GM12878 (cell line): Measurements from ENCODE around the gene SAMHD1. TPM values are rescaled to one million over a fixed set of nuclear protein-coding genes. Genes with fewer than 3 reads are reported as not detected.

Experiments used
- ATAC-seq: fragments of 200-7000 bp; cut with Tn5 transposase; 3 replicates; pipeline ENCODE4 v1.9.1; 2020; ENCODE audit warnings: mild to moderate bottlenecking, moderate library complexity
- BruUV-seq: library from RNA; stranded (reverse); fragments of 400-500 nt; replicated peaks from 2 replicates; lab custom pipeline; 2021; lab: Mats Ljungman, UMichigan
- CTCF ChIA-PET: fragments of 300-600 bp; sonication (Branson Sonifier 250); formaldehyde crosslinking; extraction: SDS; loops from one replicate; lab custom pipeline; 2021; ENCODE audit warnings: inconsistent platforms; lab: Yijun Ruan, JAX
- POLR2A ChIA-PET: fragments of 350-600 bp; formaldehyde crosslinking; extraction: SDS; loops from one replicate; lab custom pipeline; 2021; ENCODE audit warnings: inconsistent platforms; lab: Charles Lee
- RAD21 ChIA-PET: fragments of 300-600 bp; sonication (Branson Sonifier 250); formaldehyde crosslinking; loops from one replicate; lab custom pipeline; 2023; ENCODE audit warnings: antibody characterized with exemption; ENCODE audit not compliant: unreplicated experiment; lab: Charles Lee
- SMC1A ChIA-PET: fragments of 300-600 bp; sonication (Branson Sonifier 250); formaldehyde crosslinking; loops from one replicate; lab custom pipeline; 2023; ENCODE audit not compliant: unreplicated experiment, uncharacterized antibody; lab: Charles Lee
- DNase-seq: peaks from one replicate; pipeline ENCODE4 v3.0.0-alpha.2; 2011; ENCODE audit warnings: low read depth, low spot score
- FAIRE-seq: peaks from 3 replicates; lab custom pipeline; 2011; peaks lifted over from hg19 to GRCh38; lab: Jason Lieb, UNC
- H2AFZ ChIP-seq: 2 replicates; pipeline ENCODE4 v1.6.0; 2011; ENCODE audit warnings: low read depth, low read length, control low read depth; ENCODE audit not compliant: control insufficient read depth
- H3K27ac ChIP-seq: 2 replicates; pipeline ENCODE4 v1.5.1; 2011; ENCODE audit warnings: control low read depth; ENCODE audit not compliant: control insufficient read depth, insufficient read depth
- H3K27me3 ChIP-seq, 2 experiments: replicated peaks in 1 of 2; 2 replicates each; pipeline versions ENCODE4 v1.6.0 to v1.6.1; 2011; ENCODE audit warnings: low read length in 1 of 2; ENCODE audit not compliant: control insufficient read depth in 2 of 2, insufficient read depth in 2 of 2
- H3K36me3 ChIP-seq, 2 experiments: 2 replicates each; pipeline ENCODE4 v1.5.1; 2011; ENCODE audit warnings: low read length in 1 of 2; ENCODE audit not compliant: control insufficient read depth in 2 of 2, insufficient read depth in 2 of 2
- H3K4me1 ChIP-seq: 2 replicates; pipeline ENCODE4 v1.6.1; 2011; ENCODE audit warnings: mild to moderate bottlenecking, low read length, moderate library complexity, mixed read lengths; ENCODE audit not compliant: control insufficient read depth, insufficient read depth
- H3K4me2 ChIP-seq: 2 replicates; pipeline ENCODE4 v1.6.0; 2011; ENCODE audit warnings: control low read depth; ENCODE audit not compliant: control insufficient read depth, insufficient read depth
- H3K4me3 ChIP-seq: fragments of 200-600 bp; sonication (generic); 2 replicates; pipeline ENCODE4 v1.5.1; 2016
- H3K79me2 ChIP-seq: 2 replicates; pipeline ENCODE4 v1.6.0; 2011; ENCODE audit warnings: low read length; ENCODE audit not compliant: control insufficient read depth, insufficient read depth
- H3K9ac ChIP-seq: 2 replicates; pipeline ENCODE4 v1.8.0; 2011; ENCODE audit warnings: low read length, control low read depth, mixed read lengths; ENCODE audit not compliant: control insufficient read depth, insufficient read depth
- H3K9me3 ChIP-seq: replicated peaks from 3 replicates; pipeline ENCODE4 v1.5.1; 2011; ENCODE audit warnings: mild to moderate bottlenecking, low read length; ENCODE audit not compliant: control insufficient read depth, insufficient read depth
- H4K20me1 ChIP-seq: 2 replicates; pipeline ENCODE4 v1.6.0; 2011; ENCODE audit not compliant: control insufficient read depth, insufficient read depth
- ATF7 ChIP-seq: fragments of 450-650 bp; IDR thresholded peaks from 2 replicates; pipeline ENCODE4 v1.6.1; 2016; ENCODE audit warnings: low read depth, mild to moderate bottlenecking
- BCL11A ChIP-seq: IDR thresholded peaks from 2 replicates; pipeline ENCODE4 v1.6.1; 2011; ENCODE audit warnings: low read depth, low read length
- BHLHE40 ChIP-seq, 2 experiments: fragments of 450-650 bp in 1 of 2; IDR thresholded peaks; 2 replicates each; pipeline ENCODE4 v1.6.1; 2011 to 2017; ENCODE audit warnings: low read depth in 2 of 2, borderline replicate concordance in 1 of 2, improper control_type of control experiment in 1 of 2, low read length in 1 of 2, mild to moderate bottlenecking in 1 of 2
- CHD1 ChIP-seq: IDR thresholded peaks from 2 replicates; pipeline ENCODE4 v1.6.1; 2012; ENCODE audit warnings: low read depth, low read length, improper control_type of control experiment
- CTCF ChIP-seq, 3 experiments: IDR thresholded peaks in 2 of 3; conservative IDR thresholded peaks in 1 of 3; 2 replicates each; pipeline ENCODE4 v1.5.1; 2011; ENCODE audit warnings: low read depth in 3 of 3, low read length in 3 of 3, mild to moderate bottlenecking in 3 of 3, control low read depth in 2 of 3, moderate library complexity in 2 of 3, inconsistent platforms in 1 of 3, mixed read lengths in 1 of 3; ENCODE audit not compliant: control insufficient read depth in 2 of 3, insufficient read depth in 1 of 3; ENCODE audit errors: extremely low read depth in 1 of 3
- EED ChIP-seq: sonication (generic); IDR thresholded peaks from 2 replicates; pipeline ENCODE4 v1.6.1; 2016; ENCODE audit warnings: antibody characterized with exemption, low read depth
- ETV6 ChIP-seq, 2 experiments: fragments of 450-650 bp in 1 of 2; IDR thresholded peaks in 1 of 2; conservative IDR thresholded peaks in 1 of 2; 2 replicates each; pipeline ENCODE4 v1.6.1; 2014; ENCODE audit warnings: antibody characterized with exemption in 1 of 2, borderline replicate concordance in 1 of 2, low read depth in 1 of 2, mild to moderate bottlenecking in 1 of 2, moderate library complexity in 1 of 2
- FOS ChIP-seq: IDR thresholded peaks from 3 replicates; pipeline ENCODE4 v1.6.1; 2011; ENCODE audit warnings: borderline replicate concordance; ENCODE audit not compliant: insufficient read length; ENCODE audit errors: extremely low read depth
- HDAC6 ChIP-seq: fragments of 200-600 bp; sonication (generic); IDR thresholded peaks from one replicate; pipeline ENCODE4 v1.8.0; 2017; ENCODE audit warnings: antibody characterized with exemption; ENCODE audit not compliant: unreplicated experiment
- IKZF1 ChIP-seq: fragments of 450-650 bp; conservative IDR thresholded peaks from 2 replicates; pipeline ENCODE4 v1.6.1; 2017; ENCODE audit warnings: antibody characterized with exemption, mild to moderate bottlenecking
- IRF5 ChIP-seq: fragments of 450-650 bp; IDR thresholded peaks from 2 replicates; pipeline ENCODE4 v1.6.1; 2017; ENCODE audit warnings: borderline replicate concordance
- NBN ChIP-seq: fragments of 450-650 bp; IDR thresholded peaks from 2 replicates; pipeline ENCODE4 v1.6.1; 2016
- NFXL1 ChIP-seq: fragments of 450-650 bp; IDR thresholded peaks from 2 replicates; pipeline ENCODE4 v1.6.1; 2017; ENCODE audit warnings: antibody characterized with exemption, mild to moderate bottlenecking, borderline replicate concordance
- PML ChIP-seq: IDR thresholded peaks from 2 replicates; pipeline ENCODE4 v1.6.1; 2012; ENCODE audit warnings: low read length, inconsistent platforms
- POLR2A ChIP-seq: IDR thresholded peaks from 2 replicates; pipeline ENCODE4 v1.6.1; 2011; ENCODE audit warnings: low read depth, mild to moderate bottlenecking, low read length
- POU2F2 ChIP-seq: IDR thresholded peaks from 3 replicates; pipeline ENCODE4 v1.6.1; 2011; ENCODE audit warnings: low read depth, mild to moderate bottlenecking, low read length, borderline replicate concordance
- RFX5 ChIP-seq: IDR thresholded peaks from 2 replicates; pipeline ENCODE4 v1.6.1; 2011; ENCODE audit warnings: low read depth, low read length, improper control_type of control experiment
- SREBF1 ChIP-seq: IDR thresholded peaks from 2 replicates; pipeline ENCODE4 v1.6.1; 2012; ENCODE audit warnings: mild to moderate bottlenecking, low read length
- USF2 ChIP-seq: IDR thresholded peaks from 2 replicates; pipeline ENCODE4 v1.6.1; 2011; ENCODE audit warnings: low read depth, low read length, improper control_type of control experiment, borderline replicate concordance
- ZZZ3 ChIP-seq: IDR thresholded peaks from 2 replicates; pipeline ENCODE4 v1.6.1; 2011; ENCODE audit warnings: low read depth; ENCODE audit not compliant: control insufficient read depth, insufficient read length
- WGBS: methylation state at CpG from one replicate; pipeline ENCODE4 v1.1.6; 2016; ENCODE audit warnings: low lambda C conversion rate; ENCODE audit not compliant: insufficient replicate concordance, insufficient coverage; ENCODE audit errors: missing lambda C conversion rate; 5-methylcytosine and 5-hydroxymethylcytosine counted together
- in situ Hi-C: fragments of 300-500 bp; cut with MboI; formaldehyde crosslinking; loops from 9 replicates; pipeline ENCODE4 v1.14.3; 2018; ENCODE audit warnings: mixed read lengths
- intact Hi-C: fragments of 100-400 bp; cut with micrococcal nuclease; formaldehyde crosslinking; loops from one replicate; pipeline ENCODE4 v1.14.2; 2022; ENCODE audit not compliant: unreplicated experiment
- polyA plus RNA-seq, 11 experiments: library from polyadenylated mRNA; depleted of rRNA in 4 of 11; unstranded in 6 of 11; stranded (reverse) in 5 of 11; fragments of >200 nt; fragmentation: Nextera tagmentation in 4 of 11; fragmentation: Illumina TruSeq in 1 of 11; extraction: Ambion mirVana in 4 of 11; extraction: Trizol in 1 of 11; gene quantifications; 1 replicate in 1 of 11; 2 replicates in 10 of 11; pipeline versions ENCODE4 v1.2.1 to v1.2.3, GENCODE V29; 2011 to 2016; ENCODE audit warnings: inconsistent platforms in 2 of 11, missing spikeins in 2 of 11, low read depth in 1 of 11
- total RNA-seq, 4 experiments: library from RNA; depleted of rRNA in 3 of 4; stranded (reverse); fragments of >200 nt in 3 of 4; fragmentation: Illumina TruSeq in 1 of 4; extraction: Trizol in 1 of 4; gene quantifications; 2 replicates each; pipeline versions ENCODE4 v1.2.1 to v1.2.3, GENCODE V29; 2013 to 2021

Gene SAMHD1
- total and polyA plus RNA-seq, 10 of the 15 experiments (the other 5 are each of a cell fraction or from before 2014, with no cell fraction given): 20.5 to 47.9 (median 38.8) TPM

- CTCF ChIA-PET: interaction anchor here (0.6 to 25.3 kb wide), 17 partner anchors 9 to 253 kb away, joined by 3 to 349 read pairs (median 5); partner anchors contain the start of gene DSN1
- Histone ChIP-seq H3K79me2 (peaks cover 16% of the 10 kb centered on the region), H2AFZ (peak overlapping the region; percentile 30), H3K36me3 (no peaks in the 10 kb centered on the region), H3K9ac (peak overlapping the region; percentile 61; the same call in 1 of the 2 replicates), H4K20me1 (0 out of 2 replicates have a peak, but pooled peaks cover 3% of the 10 kb centered on the region), H3K4me3 (peak overlapping the region; percentile 63), H3K4me1 (peaks cover 30% of the 10 kb centered on the region), H3K9me3 (no peaks in the 10 kb centered on the region), H3K4me2 (peak overlapping the region; percentile 70; the same call in 1 of the 2 replicates), H3K27ac (peak overlapping the region; percentile 21; the same call in 1 of the 2 replicates), H3K27me3 (no peaks in the 10 kb centered on the region)
- WGBS: 7% methylated on average over 70 of the region's 129 CpGs
- RAD21 ChIA-PET: interaction anchor here (0.5 to 9.7 kb wide), 23 partner anchors 10 to 397 kb away, joined by 3 to 215 read pairs (median 4); partner anchors contain the start of genes DSN1, NDRG3 and TLDC2
- BruUV-seq: no TSS peak
- in situ Hi-C loops (no loop called here), intact Hi-C loops (loop anchor here (1.0 to 10.0 kb wide), 5 partner anchors 25 to 258 kb away; partner anchors contain the start of genes DSN1 and RAB5IF)
- ATAC-seq (no peak; the same call in 2 of the 3 replicates), FAIRE-seq (no peak), DNase-seq (no peak)
- SMC1A ChIA-PET: interaction anchor here (1.0 to 13.5 kb wide), 11 partner anchors 8 to 269 kb away, joined by 3 to 105 read pairs (median 6); partner anchors contain the start of gene DSN1
- POLR2A ChIA-PET: interaction anchor here (0.6 to 12.4 kb wide), 9 partner anchors 11 to 1843 kb away, joined by 3 to 114 read pairs (median 7); partner anchors contain the start of gene DSN1
- TF ChIP-seq ETV6 (conservative IDR thresholded peaks at IDR 0.05 in 1 of 2, IDR thresholded peaks at IDR 0.05 in 1 of 2; ENCODE audit: borderline replicate concordance in 1 of 2, low read depth in 1 of 2): no peak
- TF ChIP-seq NFXL1: 0 out of 2 replicates have a peak, but pooled peaks have one; percentile 25
- TF ChIP-seq FOS: no peak
- TF ChIP-seq EED: no peak
- no peak for TF ChIP-seq NBN
- no peak for TF ChIP-seq HDAC6
- TF ChIP-seq RFX5: no peak
- no peak for TF ChIP-seq IRF5
- peak; percentile 53 for TF ChIP-seq IKZF1
- TF ChIP-seq ATF7: no peak
- no peak for TF ChIP-seq BCL11A
- peak; percentile 32 for TF ChIP-seq POLR2A
- no peak for TF ChIP-seq SREBF1
- TF ChIP-seq POU2F2: no peak
- TF ChIP-seq USF2: no peak
- TF ChIP-seq ZZZ3: no peak
- no peak for TF ChIP-seq PML
- peak in 1 of 2 experiments; percentile 7; a peak in 1 of 4 replicates for TF ChIP-seq BHLHE40 (IDR thresholded peaks at IDR 0.05; ENCODE audit: borderline replicate concordance in 1 of 2, low read depth in 2 of 2, low read length in 1 of 2)
- no peak for TF ChIP-seq CHD1
- TF ChIP-seq CTCF (IDR thresholded peaks at IDR 0.05 in 2 of 3, conservative IDR thresholded peaks at IDR 0.05 in 1 of 3; ENCODE audit: control insufficient read depth in 2 of 3, extremely low read depth in 1 of 3, insufficient read depth in 1 of 3, low read depth in 3 of 3, low read length in 3 of 3): no peak
Measured at GRCh38 chr20:36862857-36863668, 88.4 kb downstream of the SAMHD1 start.
